GM10847 (cell line): ENCODE results near the gene ITPK1.

Source experiments
- POLR2A ChIP-seq: IDR thresholded peaks from 2 replicates; pipeline ENCODE4 v1.6.1; 2011; ENCODE audit not compliant: insufficient read length; ENCODE audit errors: extremely low read depth

The ITPK1 gene

GRCh38 chr14:93033983-93034670, 81.6 kb downstream of the ITPK1 start:
- no peak for TF ChIP-seq POLR2A

- TF ChIP-seq POLR2A, result no peak
Measured at GRCh38 chr14:93033084-93033982, 82.4 kb downstream of the ITPK1 start.

DNA sequence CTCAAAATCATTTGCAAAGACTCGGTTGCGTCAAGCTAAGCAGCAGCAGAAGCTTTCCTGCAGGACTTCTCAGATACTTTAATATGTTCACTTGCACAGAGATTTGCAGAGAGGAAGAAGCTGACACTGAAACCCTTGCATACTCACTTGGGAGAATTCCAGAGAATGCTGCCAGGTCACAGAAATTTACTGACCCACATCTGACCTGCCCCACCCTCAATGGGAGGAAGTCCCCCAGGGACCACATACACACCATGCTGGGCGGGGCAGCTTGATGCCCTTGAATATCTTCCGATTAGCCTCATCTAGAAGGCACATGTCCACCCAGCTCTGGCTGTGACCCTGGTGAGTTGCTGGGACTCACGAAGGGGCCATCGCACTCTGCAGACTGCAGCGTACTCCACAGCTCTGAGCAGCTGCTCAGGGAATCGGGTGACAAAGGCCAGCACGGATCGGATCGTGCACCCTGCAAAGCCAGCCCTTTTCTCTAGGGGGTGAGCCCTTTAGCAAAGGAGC, 83.2 kb downstream of the ITPK1 start:
- no peak for TF ChIP-seq POLR2A

DNA sequence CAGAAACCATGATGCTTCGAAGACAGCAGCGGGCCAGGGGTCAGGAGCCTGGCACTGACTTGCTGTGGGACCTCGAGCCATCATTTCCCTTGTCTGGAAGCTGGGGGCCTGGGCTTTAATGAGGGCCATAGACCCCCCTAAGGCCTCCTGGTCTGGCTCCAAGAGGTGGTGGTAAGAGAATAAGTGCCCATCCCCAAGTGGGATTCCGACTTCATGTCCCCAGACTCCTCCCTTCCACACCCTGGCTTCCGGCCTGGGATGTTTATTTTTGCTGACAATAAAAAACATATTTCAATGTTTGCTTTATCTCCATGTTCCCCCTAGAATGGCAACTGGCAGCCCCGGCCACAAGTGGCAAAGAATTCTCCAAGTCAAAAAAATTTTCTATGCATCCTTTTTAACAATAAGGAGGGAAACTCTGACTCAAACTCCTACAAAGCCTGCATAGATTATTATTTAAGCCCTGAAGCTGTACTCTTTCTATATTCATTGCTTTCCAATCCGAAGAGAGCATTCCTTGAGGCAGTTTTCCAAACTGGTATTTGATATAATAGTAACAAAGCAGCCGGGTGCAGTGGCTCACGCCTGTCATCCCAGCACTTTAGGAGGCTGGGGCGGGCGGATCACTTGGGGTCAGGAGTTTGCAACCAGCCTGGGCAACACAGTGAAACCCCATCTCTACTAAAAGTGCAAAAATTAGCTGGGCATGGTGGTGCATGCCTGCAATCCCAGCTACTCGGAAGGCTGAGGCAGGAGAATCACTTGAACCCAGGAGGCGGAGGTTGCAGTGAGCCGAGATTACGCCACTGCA, 84.0 kb downstream of the ITPK1 start:
- TF ChIP-seq POLR2A, result no peak

DNA sequence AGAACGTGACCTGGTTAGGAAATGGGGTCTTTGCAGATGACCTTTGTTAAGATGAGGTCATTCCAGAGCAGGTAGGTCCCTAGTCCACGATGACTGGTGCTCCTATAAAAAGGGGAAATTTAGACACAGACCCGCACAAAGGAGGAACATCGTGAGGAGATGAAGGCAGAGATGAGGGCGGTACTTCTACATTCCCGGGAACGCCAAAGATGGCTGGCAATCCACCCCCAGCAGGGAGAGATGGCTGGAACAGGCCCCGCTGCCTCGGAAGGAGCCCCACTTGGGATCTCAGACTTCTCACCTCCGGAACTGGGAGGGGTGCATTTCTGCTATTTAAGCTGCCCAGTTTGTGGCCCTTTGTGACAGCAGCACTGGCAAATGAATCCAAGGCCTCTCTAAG, 85.0 kb downstream of the ITPK1 start:
- TF ChIP-seq POLR2A, result no peak

- TF ChIP-seq POLR2A, result no peak
Measured at GRCh38 chr14:93029911-93030508, 85.7 kb downstream of the ITPK1 start.

DNA sequence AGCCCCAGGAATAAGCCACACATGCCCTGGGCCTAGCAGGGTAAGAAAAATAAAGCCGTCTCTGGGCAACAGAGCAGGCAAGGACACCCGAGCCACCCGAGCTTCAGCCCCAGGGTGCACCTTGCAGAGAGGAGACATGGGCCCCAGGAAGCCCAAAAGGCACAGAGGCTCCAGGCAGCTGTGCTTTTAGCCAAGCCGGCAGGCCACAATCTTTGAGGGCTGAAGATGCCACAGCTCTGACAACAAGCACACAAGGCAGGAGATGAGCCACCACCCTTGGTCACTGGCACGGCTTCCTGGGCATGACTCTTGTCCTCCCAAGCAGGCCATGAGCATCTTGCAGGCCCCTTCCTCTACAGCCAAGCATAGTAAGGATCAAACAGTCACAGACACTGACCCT, 86.3 kb downstream of the ITPK1 start:
- no peak for TF ChIP-seq POLR2A

DNA sequence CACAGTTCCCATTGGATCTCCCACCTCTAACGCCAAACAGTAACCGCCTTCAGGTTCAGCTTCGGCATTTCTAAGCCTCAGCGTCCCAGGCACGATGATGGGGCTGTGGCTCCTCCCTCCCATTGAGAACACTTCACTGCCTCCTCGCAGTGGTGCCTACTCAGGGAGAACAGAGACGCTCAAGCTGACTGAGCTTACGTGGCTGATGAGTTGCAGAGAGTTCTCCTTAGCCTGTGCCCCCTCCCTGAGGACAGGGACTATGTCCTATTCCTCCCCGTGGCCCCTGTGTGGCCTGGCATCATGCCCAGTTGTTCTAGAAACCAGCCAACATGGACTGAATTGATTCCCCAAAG, 87.0 kb downstream of the ITPK1 start:
- TF ChIP-seq POLR2A, result no peak

GRCh38 chr14:93027810-93028723, 87.7 kb downstream of the ITPK1 start:
- TF ChIP-seq POLR2A, result no peak

- TF ChIP-seq POLR2A, result no peak
Measured at GRCh38 chr14:93026339-93026738, 89.4 kb downstream of the ITPK1 start.

GRCh38 chr14:93025055-93025454, 90.7 kb downstream of the ITPK1 start:
- TF ChIP-seq POLR2A, result no peak

GRCh38 chr14:93024493-93024892, 91.2 kb downstream of the ITPK1 start:
- no peak for TF ChIP-seq POLR2A

GRCh38 chr14:93023802-93024434, 91.8 kb downstream of the ITPK1 start:
- TF ChIP-seq POLR2A, result no peak

- no peak for TF ChIP-seq POLR2A
Measured at GRCh38 chr14:93023039-93023438, 92.7 kb downstream of the ITPK1 start.
